Measurements from ENCODE around the gene ALKBH7.
"Not testable (repeated sequence)": the region's sequence is repeated elsewhere in the genome, so short reads cannot be mapped to it uniquely, and the experiment has no call there.

Gene ALKBH7

DNA sequence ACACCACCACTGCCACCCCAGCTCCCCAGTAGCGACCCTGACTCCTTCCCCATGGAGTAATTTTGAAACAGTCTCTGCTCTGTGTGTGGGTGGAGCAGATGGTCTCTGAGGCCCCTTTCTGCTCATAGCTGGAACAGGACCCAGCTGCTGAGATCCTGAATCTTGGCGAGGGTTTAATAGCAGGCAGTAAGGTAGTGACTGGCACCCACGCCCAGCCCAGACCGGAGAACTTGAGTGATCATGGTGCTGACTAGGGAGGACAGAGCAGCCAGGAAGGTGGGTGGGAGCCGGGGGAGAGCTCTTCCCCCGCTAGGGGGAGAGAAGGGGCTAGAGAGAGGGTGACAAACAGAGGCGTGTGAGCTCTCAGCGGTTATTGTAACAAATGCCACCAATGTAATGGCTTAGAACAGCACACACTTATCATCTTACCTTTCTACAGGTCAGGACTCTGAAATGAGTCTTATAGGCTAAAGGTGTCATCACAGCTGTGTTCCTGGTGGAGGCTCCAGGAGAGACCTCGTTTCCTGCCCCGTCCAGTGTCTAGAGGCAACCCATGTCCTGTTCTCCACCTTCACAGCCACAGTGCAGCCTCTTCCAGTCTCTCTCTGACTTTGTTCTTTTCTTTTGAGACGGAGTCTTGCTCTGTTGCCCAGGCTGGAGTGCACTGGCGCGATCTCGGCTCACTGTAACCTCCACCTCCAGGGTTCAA, 31.9 kb upstream of the ALKBH7 start:
- TF ChIP-seq, protein P1, sequence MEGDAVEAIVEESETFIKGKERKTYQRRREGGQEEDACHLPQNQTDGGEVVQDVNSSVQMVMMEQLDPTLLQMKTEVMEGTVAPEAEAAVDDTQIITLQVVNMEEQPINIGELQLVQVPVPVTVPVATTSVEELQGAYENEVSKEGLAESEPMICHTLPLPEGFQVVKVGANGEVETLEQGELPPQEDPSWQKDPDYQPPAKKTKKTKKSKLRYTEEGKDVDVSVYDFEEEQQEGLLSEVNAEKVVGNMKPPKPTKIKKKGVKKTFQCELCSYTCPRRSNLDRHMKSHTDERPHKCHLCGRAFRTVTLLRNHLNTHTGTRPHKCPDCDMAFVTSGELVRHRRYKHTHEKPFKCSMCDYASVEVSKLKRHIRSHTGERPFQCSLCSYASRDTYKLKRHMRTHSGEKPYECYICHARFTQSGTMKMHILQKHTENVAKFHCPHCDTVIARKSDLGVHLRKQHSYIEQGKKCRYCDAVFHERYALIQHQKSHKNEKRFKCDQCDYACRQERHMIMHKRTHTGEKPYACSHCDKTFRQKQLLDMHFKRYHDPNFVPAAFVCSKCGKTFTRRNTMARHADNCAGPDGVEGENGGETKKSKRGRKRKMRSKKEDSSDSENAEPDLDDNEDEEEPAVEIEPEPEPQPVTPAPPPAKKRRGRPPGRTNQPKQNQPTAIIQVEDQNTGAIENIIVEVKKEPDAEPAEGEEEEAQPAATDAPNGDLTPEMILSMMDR (conservative IDR thresholded peaks at IDR 0.05; ENCODE audit: control insufficient read depth, insufficient read depth, low read depth, low read length) = no peak
- H3K4me3 ChIP-seq (ENCODE audit: control insufficient read depth, low read depth, low read length) = no peak overlapping the region
- DNase-seq (ENCODE audit: low read depth) = no peak

GRCh38 chr19:6343462-6343861, 29.1 kb upstream of the ALKBH7 start:
- TF ChIP-seq, protein P1 (conservative IDR thresholded peaks at IDR 0.05; ENCODE audit: control insufficient read depth, insufficient read depth, low read depth, low read length) = no peak
- DNase-seq (ENCODE audit: low read depth) = no peak
- no peak overlapping the region for H3K4me3 ChIP-seq (ENCODE audit: control insufficient read depth, low read depth, low read length)

- DNase-seq (ENCODE audit: low read depth); H3K4me3 ChIP-seq (ENCODE audit: control insufficient read depth, low read depth, low read length): not testable (repeated sequence)
Observed at GRCh38 chr19:6349271-6349670, 23.3 kb upstream of the ALKBH7 start.

GRCh38 chr19:6350688-6351087, 21.9 kb upstream of the ALKBH7 start:
- no peak overlapping the region for H3K4me3 ChIP-seq (ENCODE audit: control insufficient read depth, low read depth, low read length)
- DNase-seq (ENCODE audit: low read depth) = no peak
- TF ChIP-seq, protein P1 (conservative IDR thresholded peaks at IDR 0.05; ENCODE audit: control insufficient read depth, insufficient read depth, low read depth, low read length) = no peak

DNA sequence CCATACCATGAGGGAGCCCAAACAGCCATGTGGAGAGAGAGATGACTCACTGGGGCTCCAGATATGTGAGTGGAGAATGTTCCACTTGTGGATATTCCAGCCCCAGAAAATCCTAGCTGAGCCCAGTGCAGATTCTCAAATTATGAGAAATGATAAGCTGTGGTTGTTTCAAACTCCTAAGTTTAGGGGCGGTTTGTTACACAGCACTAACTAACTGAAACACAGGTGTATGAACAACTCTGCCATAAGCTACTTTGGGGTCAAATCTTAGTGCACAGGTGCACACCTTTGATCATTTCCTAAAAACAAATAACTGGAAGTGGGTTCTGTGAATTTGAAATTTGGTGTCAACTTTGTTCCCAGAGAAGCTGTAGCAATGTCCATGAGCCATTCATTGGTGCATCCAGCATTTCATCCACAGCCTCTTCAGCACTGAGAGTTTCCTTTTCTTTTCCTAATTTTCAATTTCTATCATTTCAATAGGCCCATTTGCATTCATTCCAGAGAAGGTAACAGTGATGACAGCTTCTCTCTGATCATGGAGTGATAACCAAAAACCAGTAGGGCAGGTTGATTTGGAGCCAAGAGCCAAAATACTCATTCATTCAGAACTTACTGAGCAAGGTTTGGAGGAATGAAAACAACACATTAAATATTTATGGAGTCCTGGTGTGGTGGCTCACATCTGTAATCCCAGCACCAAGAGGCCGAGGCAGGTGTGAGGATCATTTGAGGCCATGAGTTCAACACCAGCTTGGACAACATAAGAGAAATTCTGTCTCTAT, 20.0 kb upstream of the ALKBH7 start:
- DNase-seq (ENCODE audit: low read depth) = no peak
- H3K4me3 ChIP-seq (ENCODE audit: control insufficient read depth, low read depth, low read length) = no peak overlapping the region
- TF ChIP-seq, protein P1 (conservative IDR thresholded peaks at IDR 0.05; ENCODE audit: control insufficient read depth, insufficient read depth, low read depth, low read length) = no peak

DNA sequence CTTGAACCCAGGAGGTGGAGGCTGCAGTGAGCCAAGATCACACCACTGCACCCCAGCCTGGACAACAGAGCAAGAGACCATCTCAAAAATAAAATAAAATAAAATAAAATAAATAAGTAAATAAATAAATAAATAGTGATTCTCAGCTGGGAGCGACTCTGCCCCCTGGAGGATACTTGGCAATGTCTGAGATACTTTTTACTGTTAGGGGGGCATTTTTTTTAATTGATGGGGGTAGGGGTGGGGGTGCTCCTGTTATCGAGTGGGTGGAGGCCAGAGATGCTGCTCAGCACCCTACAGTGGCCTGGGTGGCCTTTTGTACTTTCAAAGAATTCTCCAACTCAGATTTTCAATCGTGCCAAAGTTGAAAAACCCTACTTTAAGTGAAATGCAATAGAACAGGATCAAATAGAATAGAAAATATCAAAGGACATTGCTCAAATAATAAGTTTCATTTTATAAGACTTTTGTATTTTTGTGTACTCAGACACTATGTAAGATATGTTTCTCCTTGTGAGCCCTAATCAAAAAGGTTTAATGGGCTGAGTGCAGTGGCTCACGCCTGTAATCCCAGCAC, 18.4 kb upstream of the ALKBH7 start:
- H3K4me3 ChIP-seq (ENCODE audit: control insufficient read depth, low read depth, low read length) = no peak overlapping the region
- TF ChIP-seq, protein P1 (conservative IDR thresholded peaks at IDR 0.05; ENCODE audit: control insufficient read depth, insufficient read depth, low read depth, low read length) = peak; percentile 49
- peak; percentile 23 for DNase-seq (ENCODE audit: low read depth)

- not testable (repeated sequence) for DNase-seq (ENCODE audit: low read depth); H3K4me3 ChIP-seq (ENCODE audit: control insufficient read depth, low read depth, low read length)
Observed at GRCh38 chr19:6355321-6356040, 17.1 kb upstream of the ALKBH7 start.
